Measurements from ENCODE around the gene VWA1. TPM values are rescaled to one million over a fixed set of nuclear protein-coding genes. Genes with fewer than 3 reads are reported as not detected.
"Not testable (repeated sequence)": the region's sequence is repeated elsewhere in the genome, so short reads cannot be mapped to it uniquely, and the experiment has no call there.

The VWA1 gene
- total and polyA plus RNA-seq, 2 experiments from 2014 or later, result 7.2 to 31.5 TPM

GRCh38 chr1:1463312-1463711 is 27.8 kb downstream of the VWA1 start (continued):
- TF ChIP-seq CREB1 (CRISPR knock-in tag; IDR thresholded peaks at IDR 0.05; ENCODE audit: low read depth) (no peak), ZNF114 (CRISPR knock-in tag; IDR thresholded peaks at IDR 0.05) (no peak)
- TF ChIP-seq, protein P1, sequence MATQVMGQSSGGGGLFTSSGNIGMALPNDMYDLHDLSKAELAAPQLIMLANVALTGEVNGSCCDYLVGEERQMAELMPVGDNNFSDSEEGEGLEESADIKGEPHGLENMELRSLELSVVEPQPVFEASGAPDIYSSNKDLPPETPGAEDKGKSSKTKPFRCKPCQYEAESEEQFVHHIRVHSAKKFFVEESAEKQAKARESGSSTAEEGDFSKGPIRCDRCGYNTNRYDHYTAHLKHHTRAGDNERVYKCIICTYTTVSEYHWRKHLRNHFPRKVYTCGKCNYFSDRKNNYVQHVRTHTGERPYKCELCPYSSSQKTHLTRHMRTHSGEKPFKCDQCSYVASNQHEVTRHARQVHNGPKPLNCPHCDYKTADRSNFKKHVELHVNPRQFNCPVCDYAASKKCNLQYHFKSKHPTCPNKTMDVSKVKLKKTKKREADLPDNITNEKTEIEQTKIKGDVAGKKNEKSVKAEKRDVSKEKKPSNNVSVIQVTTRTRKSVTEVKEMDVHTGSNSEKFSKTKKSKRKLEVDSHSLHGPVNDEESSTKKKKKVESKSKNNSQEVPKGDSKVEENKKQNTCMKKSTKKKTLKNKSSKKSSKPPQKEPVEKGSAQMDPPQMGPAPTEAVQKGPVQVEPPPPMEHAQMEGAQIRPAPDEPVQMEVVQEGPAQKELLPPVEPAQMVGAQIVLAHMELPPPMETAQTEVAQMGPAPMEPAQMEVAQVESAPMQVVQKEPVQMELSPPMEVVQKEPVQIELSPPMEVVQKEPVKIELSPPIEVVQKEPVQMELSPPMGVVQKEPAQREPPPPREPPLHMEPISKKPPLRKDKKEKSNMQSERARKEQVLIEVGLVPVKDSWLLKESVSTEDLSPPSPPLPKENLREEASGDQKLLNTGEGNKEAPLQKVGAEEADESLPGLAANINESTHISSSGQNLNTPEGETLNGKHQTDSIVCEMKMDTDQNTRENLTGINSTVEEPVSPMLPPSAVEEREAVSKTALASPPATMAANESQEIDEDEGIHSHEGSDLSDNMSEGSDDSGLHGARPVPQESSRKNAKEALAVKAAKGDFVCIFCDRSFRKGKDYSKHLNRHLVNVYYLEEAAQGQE (IDR thresholded peaks at IDR 0.05; ENCODE audit: unreplicated experiment), result no peak

GRCh38 chr1:1468196-1468985 is 32.9 kb downstream of the VWA1 start:
- H3K4me1 Mint-ChIP-seq; ATAC-seq; H3K9me2 ChIP-seq (ENCODE audit: insufficient read depth); H3K9me3 Mint-ChIP-seq; H4K20me1 ChIP-seq (replicated peaks; ENCODE audit: insufficient read depth); H2AFZ ChIP-seq; H3K27ac Mint-ChIP-seq; H3K36me3 Mint-ChIP-seq (ENCODE audit: low read depth); DNase-seq (ENCODE audit: low spot score); H3K4me3 Mint-ChIP-seq; H3K4me2 ChIP-seq; H3K36me3 ChIP-seq (ENCODE audit: insufficient read depth); H3K27ac ChIP-seq (ENCODE audit: low read depth); H3K4me3 ChIP-seq; H3K4me1 ChIP-seq (ENCODE audit: insufficient read depth); H3K27me3 ChIP-seq (ENCODE audit: insufficient read depth): not testable (repeated sequence)
- peaks cover 12% of the 10 kb centered on the region for H3K27me3 Mint-ChIP-seq (ENCODE audit: insufficient read depth, low read depth, poor library complexity)
- H3K79me2 ChIP-seq (replicated peaks; ENCODE audit: insufficient read depth), result peaks cover 11% of the 10 kb centered on the region
- peaks cover 13% of the 10 kb centered on the region for H3F3A ChIP-seq (replicated peaks; ENCODE audit: low read depth)

DNA sequence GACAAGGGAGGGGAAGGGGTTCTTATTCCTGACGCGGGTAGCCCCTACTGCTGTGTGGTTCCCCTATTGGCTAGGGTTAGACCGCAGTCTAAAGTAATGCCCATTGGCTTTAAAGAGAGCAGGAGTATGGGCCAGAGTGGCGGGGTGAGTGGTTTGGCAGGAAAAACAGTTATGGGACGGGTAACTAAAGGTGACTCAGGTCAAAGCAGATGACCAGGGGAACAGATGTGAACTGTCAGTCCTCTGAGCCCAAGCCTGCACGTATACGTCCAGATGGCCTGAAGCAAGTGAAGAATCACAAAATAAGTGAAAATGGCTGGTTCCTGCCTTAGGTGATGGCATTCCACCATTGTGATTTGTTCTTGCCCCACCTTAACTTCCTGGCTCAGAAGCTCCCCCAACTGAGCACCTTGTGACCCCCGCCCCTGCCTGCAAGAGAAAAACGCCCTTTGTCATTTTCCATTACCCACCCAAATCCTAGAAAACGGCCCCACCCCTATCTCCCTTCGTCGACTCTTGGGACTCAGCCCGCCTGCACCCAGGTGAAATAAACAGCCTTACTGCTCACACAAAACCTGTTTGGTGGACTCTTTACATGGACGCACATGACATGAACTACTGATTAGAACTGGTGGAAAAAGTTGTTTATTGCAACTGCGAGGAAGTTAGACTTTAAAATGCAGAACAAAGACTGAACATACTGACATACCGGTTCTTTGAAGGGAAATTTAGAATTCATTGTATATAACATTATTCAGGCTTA is 35.3 kb downstream of the VWA1 start:
- Mint-ChIP-seq H3K36me3 (ENCODE audit: low read depth) (peaks cover 3% of the 10 kb centered on the region; the same call in 2 of the 3 replicates), H3K27me3 (ENCODE audit: insufficient read depth, low read depth, poor library complexity) (peaks cover 9% of the 10 kb centered on the region), H3K4me1 (peaks cover 8% of the 10 kb centered on the region), H3K4me3 (peak overlapping the region; percentile 94), H3K27ac (peak overlapping the region; percentile 97), H3K9me3 (no peaks in the 10 kb centered on the region)
- H3K36me3 ChIP-seq (ENCODE audit: insufficient read depth), result no peaks in the 10 kb centered on the region
- H3K4me3 ChIP-seq, result peak overlapping the region; percentile 83
- no peaks in the 10 kb centered on the region for H3K27me3 ChIP-seq (ENCODE audit: insufficient read depth)
- H3K79me2 ChIP-seq (replicated peaks; ENCODE audit: insufficient read depth), result peaks cover 24% of the 10 kb centered on the region
- H3K4me2 ChIP-seq, result peak overlapping the region; percentile 93
- peaks cover 9% of the 10 kb centered on the region for H4K20me1 ChIP-seq (replicated peaks; ENCODE audit: insufficient read depth)
- H3K9me2 ChIP-seq (ENCODE audit: insufficient read depth), result no peaks in the 10 kb centered on the region
- peak; percentile 49 for DNase-seq (ENCODE audit: low spot score)
- H3K4me1 ChIP-seq (ENCODE audit: insufficient read depth), result 0 out of 2 replicates have a peak, but pooled peaks cover 3% of the 10 kb centered on the region
- ATAC-seq, result peak; percentile 26
- peak overlapping the region; percentile 84 for H3K27ac ChIP-seq (ENCODE audit: low read depth)
- H3F3A ChIP-seq (replicated peaks; ENCODE audit: low read depth), result peaks cover 18% of the 10 kb centered on the region
- peak overlapping the region; percentile 95; the same call in 1 of the 2 replicates for H2AFZ ChIP-seq
- TF ChIP-seq EZH2 (IDR thresholded peaks at IDR 0.05; ENCODE audit: low read depth, unreplicated experiment), result no peak
- TF ChIP-seq NANOG (IDR thresholded peaks at IDR 0.05; ENCODE audit: borderline replicate concordance), result no peak
- no peak for TF ChIP-seq ZNF114 (CRISPR knock-in tag; IDR thresholded peaks at IDR 0.05)
- no peak for TF ChIP-seq STAT1 (IDR thresholded peaks at IDR 0.05; ENCODE audit: unreplicated experiment)
- no peak for TF ChIP-seq JUNB (IDR thresholded peaks at IDR 0.05; ENCODE audit: unreplicated experiment)
- no peak for TF ChIP-seq POLR2AphosphoS5 (IDR thresholded peaks at IDR 0.05; ENCODE audit: low read depth)
- TF ChIP-seq, protein P2, sequence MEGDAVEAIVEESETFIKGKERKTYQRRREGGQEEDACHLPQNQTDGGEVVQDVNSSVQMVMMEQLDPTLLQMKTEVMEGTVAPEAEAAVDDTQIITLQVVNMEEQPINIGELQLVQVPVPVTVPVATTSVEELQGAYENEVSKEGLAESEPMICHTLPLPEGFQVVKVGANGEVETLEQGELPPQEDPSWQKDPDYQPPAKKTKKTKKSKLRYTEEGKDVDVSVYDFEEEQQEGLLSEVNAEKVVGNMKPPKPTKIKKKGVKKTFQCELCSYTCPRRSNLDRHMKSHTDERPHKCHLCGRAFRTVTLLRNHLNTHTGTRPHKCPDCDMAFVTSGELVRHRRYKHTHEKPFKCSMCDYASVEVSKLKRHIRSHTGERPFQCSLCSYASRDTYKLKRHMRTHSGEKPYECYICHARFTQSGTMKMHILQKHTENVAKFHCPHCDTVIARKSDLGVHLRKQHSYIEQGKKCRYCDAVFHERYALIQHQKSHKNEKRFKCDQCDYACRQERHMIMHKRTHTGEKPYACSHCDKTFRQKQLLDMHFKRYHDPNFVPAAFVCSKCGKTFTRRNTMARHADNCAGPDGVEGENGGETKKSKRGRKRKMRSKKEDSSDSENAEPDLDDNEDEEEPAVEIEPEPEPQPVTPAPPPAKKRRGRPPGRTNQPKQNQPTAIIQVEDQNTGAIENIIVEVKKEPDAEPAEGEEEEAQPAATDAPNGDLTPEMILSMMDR (conservative IDR thresholded peaks at IDR 0.05; ENCODE audit: low read depth in 2 of 2), result no peak
- TF ChIP-seq, protein P3, sequence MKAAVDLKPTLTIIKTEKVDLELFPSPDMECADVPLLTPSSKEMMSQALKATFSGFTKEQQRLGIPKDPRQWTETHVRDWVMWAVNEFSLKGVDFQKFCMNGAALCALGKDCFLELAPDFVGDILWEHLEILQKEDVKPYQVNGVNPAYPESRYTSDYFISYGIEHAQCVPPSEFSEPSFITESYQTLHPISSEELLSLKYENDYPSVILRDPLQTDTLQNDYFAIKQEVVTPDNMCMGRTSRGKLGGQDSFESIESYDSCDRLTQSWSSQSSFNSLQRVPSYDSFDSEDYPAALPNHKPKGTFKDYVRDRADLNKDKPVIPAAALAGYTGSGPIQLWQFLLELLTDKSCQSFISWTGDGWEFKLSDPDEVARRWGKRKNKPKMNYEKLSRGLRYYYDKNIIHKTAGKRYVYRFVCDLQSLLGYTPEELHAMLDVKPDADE (IDR thresholded peaks at IDR 0.05), result no peak
- TF ChIP-seq CREB1 (CRISPR knock-in tag; IDR thresholded peaks at IDR 0.05; ENCODE audit: low read depth), result no peak
- TF ChIP-seq, protein P1 (IDR thresholded peaks at IDR 0.05; ENCODE audit: unreplicated experiment), result no peak
